ENCODE measurements around the gene SEC24D. TPM values are rescaled to one million over a fixed set of nuclear protein-coding genes. Genes with fewer than 3 reads are reported as not detected.

SEC24D gene
- total and polyA plus RNA-seq, 9 of the 15 experiments (the other 6 are each of a cell fraction or from before 2014, with no cell fraction given): 7.1 to 22.5 (median 11.3) TPM

DNA sequence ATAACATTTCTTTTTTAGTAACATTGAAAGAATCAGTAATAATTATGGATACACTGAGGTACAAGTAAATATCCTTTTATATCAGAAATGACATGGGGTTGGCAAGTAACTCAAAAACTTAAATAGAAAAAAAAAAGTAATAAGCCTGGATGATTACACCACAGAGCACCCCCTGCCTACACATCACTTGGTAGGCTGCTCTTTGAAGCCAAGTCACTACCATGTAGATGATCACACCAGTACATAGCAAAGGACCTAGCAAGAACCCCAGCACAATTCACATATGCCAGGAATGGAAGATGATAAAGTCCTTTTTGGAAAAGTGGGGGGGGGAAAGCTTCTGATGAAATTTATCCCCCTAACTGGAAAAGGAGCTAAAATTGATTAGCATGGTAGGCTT is 93.9 kb downstream of the SEC24D start:
- Histone ChIP-seq H3K4me1 (replicated peaks in 1 of 2; ENCODE audit: control insufficient read depth in 2 of 2, insufficient read depth in 2 of 2, low read length in 2 of 2) (no peaks in the 10 kb centered on the region; a peak in 1 of 5 replicates), H3K9me1 (ENCODE audit: control insufficient read depth, insufficient read depth, low read length) (no peaks in the 10 kb centered on the region), H3K9me3 (replicated peaks; ENCODE audit: control insufficient read depth, insufficient read depth, low read depth, low read length) (no peaks in the 10 kb centered on the region), H3K27me3 (ENCODE audit: control insufficient read depth in 2 of 2, insufficient read depth in 2 of 2, low read length in 2 of 2) (no peaks in the 10 kb centered on the region), H3K4me2 (ENCODE audit: insufficient read depth, low read length) (no peak overlapping the region), H2AFZ (ENCODE audit: low read depth, low read length) (no peak overlapping the region), H3K79me2 (ENCODE audit: control insufficient read depth, insufficient read depth, low read length) (no peaks in the 10 kb centered on the region), H4K20me1 (replicated peaks; ENCODE audit: control insufficient read depth, insufficient read depth, low read length) (no peaks in the 10 kb centered on the region), H3K27ac (ENCODE audit: extremely low read depth, low read depth, low read length) (no peak overlapping the region), H3K36me3 (ENCODE audit: control insufficient read depth, insufficient read depth, low read length) (peaks cover 43% of the 10 kb centered on the region; the same call in 2 of the 3 replicates), H3K9ac (ENCODE audit: insufficient read depth in 1 of 2, low read depth in 2 of 2, low read length in 2 of 2) (no peak overlapping the region), H3K4me3 (no peak overlapping the region)
- DNase-seq (ENCODE audit: extremely low read depth in 1 of 4, low spot score in 3 of 4) (no peak), ATAC-seq (no peak), FAIRE-seq (no peak)
- TF ChIP-seq ZNF121 (CRISPR knock-in tag; conservative IDR thresholded peaks at IDR 0.05) (no peak), PHF21A (IDR thresholded peaks at IDR 0.05; ENCODE audit: borderline replicate concordance, low read depth) (no peak), TEAD2 (tag; IDR thresholded peaks at IDR 0.05) (no peak)
- no TSS peak for BruUV-seq (replicated peaks)
- POLR2A ChIA-PET: no interaction called here
- CTCF ChIA-PET (ENCODE audit: low intra/inter-chr PET ratio): interaction anchor here (2.1 kb wide), 1 partner anchor 227 kb away, joined by 12 read pairs; no protein-coding TSS in a partner anchor
- in situ Hi-C loops (cut with MboI): no loop called here
- intact Hi-C loops (cut with micrococcal nuclease): loop anchor here (5.0 kb wide), 1 partner anchor 225 kb away; no protein-coding TSS in a partner anchor

DNA sequence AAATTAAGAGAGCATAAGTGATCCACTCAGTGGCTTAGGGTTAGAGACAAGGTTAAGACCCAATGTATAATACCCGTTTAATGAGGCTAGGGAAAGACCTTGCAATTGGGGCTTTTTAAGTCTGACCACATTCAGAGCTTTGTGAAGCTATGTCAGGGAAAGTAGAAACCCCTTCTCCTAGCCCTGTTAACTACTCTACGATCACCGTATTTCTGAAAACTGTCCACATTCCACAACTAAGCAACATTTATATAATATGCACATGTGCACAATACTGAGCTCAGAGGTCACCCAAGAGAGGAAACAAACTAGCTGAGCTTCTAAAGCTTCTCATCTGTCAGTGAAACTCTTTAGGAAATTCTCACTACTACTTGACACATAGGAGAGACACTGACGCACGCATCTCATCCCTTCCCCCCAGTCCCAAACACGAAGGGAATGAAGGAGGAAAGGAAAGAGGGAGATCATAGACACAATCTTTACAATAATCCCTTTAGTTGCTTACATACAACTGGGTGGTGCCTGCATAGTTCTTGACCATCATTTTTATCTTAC is 94.5 kb downstream of the SEC24D start:
- no peaks in the 10 kb centered on the region for H3K9me1 ChIP-seq (ENCODE audit: control insufficient read depth, insufficient read depth, low read length)
- POLR2A ChIA-PET: no interaction called here
- H3K4me3 ChIP-seq: no peak overlapping the region
- no peak for DNase-seq (ENCODE audit: extremely low read depth in 1 of 4, low spot score in 3 of 4)
- TF ChIP-seq XRCC5 (IDR thresholded peaks at IDR 0.05; ENCODE audit: low read depth, low read length) (no peak), CHD2 (IDR thresholded peaks at IDR 0.05; ENCODE audit: low read depth, low read length) (no peak)
- TF ChIP-seq, protein P1, sequence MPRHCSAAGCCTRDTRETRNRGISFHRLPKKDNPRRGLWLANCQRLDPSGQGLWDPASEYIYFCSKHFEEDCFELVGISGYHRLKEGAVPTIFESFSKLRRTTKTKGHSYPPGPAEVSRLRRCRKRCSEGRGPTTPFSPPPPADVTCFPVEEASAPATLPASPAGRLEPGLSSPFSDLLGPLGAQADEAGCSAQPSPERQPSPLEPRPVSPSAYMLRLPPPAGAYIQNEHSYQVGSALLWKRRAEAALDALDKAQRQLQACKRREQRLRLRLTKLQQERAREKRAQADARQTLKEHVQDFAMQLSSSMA (CRISPR knock-in tag; IDR thresholded peaks at IDR 0.05): no peak
- no peaks in the 10 kb centered on the region for H3K9me3 ChIP-seq (replicated peaks; ENCODE audit: control insufficient read depth, insufficient read depth, low read depth, low read length)
- no peaks in the 10 kb centered on the region; a peak in 1 of 5 replicates for H3K4me1 ChIP-seq (replicated peaks in 1 of 2; ENCODE audit: control insufficient read depth in 2 of 2, insufficient read depth in 2 of 2, low read length in 2 of 2)
- in situ Hi-C loops (cut with MboI) (no loop called here), intact Hi-C loops (cut with micrococcal nuclease) (loop anchor here (1.0 to 5.0 kb wide), 2 partner anchors 149 to 226 kb away; no protein-coding TSS in a partner anchor)
- no peak overlapping the region for H2AFZ ChIP-seq (ENCODE audit: low read depth, low read length)
- ATAC-seq: no peak
- FAIRE-seq: no peak
- 49% methylated on average over 6 of the region's 6 CpGs for WGBS (ENCODE audit: insufficient coverage, low coverage, missing lambda C conversion rate)
- no peaks in the 10 kb centered on the region for H4K20me1 ChIP-seq (replicated peaks; ENCODE audit: control insufficient read depth, insufficient read depth, low read length)
- peaks cover 49% of the 10 kb centered on the region; the same call in 2 of the 3 replicates for H3K36me3 ChIP-seq (ENCODE audit: control insufficient read depth, insufficient read depth, low read length)
- H3K27ac ChIP-seq (ENCODE audit: extremely low read depth, low read depth, low read length): no peak overlapping the region
- no peaks in the 10 kb centered on the region for H3K27me3 ChIP-seq (ENCODE audit: control insufficient read depth in 2 of 2, insufficient read depth in 2 of 2, low read length in 2 of 2)
- CTCF ChIA-PET (ENCODE audit: low intra/inter-chr PET ratio): interaction anchor here (0.7 to 2.1 kb wide), 2 partner anchors 149 to 228 kb away, joined by 4 to 12 read pairs; no protein-coding TSS in a partner anchor
- no peak overlapping the region for H3K4me2 ChIP-seq (ENCODE audit: insufficient read depth, low read length)
- BruUV-seq (replicated peaks): no TSS peak
- no peaks in the 10 kb centered on the region for H3K79me2 ChIP-seq (ENCODE audit: control insufficient read depth, insufficient read depth, low read length)
- H3K9ac ChIP-seq (ENCODE audit: insufficient read depth in 1 of 2, low read depth in 2 of 2, low read length in 2 of 2): no peak overlapping the region
